BLaER1 (cell line): ENCODE measurements around the gene ELMOD3.
A peak's percentile ranks its signal among the peaks of the same experiment; 100 is the strongest.

Source experiments
- H3K27ac ChIP-seq: shearing (Covaris generic); formaldehyde crosslinking; 2 replicates; pipeline ENCODE4 v1.8.1; 2022
- H3K27me3 ChIP-seq: shearing (Covaris generic); formaldehyde crosslinking; 2 replicates; pipeline ENCODE4 v1.8.1; 2022
- H3K36me3 ChIP-seq: shearing (Covaris generic); formaldehyde crosslinking; 2 replicates; pipeline ENCODE4 v1.8.1; 2022
- H3K4me1 ChIP-seq: shearing (Covaris generic); formaldehyde crosslinking; 2 replicates; pipeline ENCODE4 v1.8.1; 2022
- H3K4me2 ChIP-seq: shearing (Covaris generic); formaldehyde crosslinking; 2 replicates; pipeline ENCODE4 v1.8.1; 2022
- H3K4me3 ChIP-seq: shearing (Covaris generic); formaldehyde crosslinking; 2 replicates; pipeline ENCODE4 v1.8.1; 2022
- H3K9ac ChIP-seq: shearing (Covaris generic); formaldehyde crosslinking; 2 replicates; pipeline ENCODE4 v1.8.1; 2022
- H3K9me3 ChIP-seq: shearing (Covaris generic); formaldehyde crosslinking; 2 replicates; pipeline ENCODE4 v1.8.1; 2022
- H4K20me1 ChIP-seq: shearing (Covaris generic); formaldehyde crosslinking; 2 replicates; pipeline ENCODE4 v1.8.1; 2022
- Cebpa-rat ChIP-seq: shearing (Covaris generic); IDR thresholded peaks from 2 replicates; pipeline ENCODE4 v1.8.1; 2022

Gene ELMOD3

DNA sequence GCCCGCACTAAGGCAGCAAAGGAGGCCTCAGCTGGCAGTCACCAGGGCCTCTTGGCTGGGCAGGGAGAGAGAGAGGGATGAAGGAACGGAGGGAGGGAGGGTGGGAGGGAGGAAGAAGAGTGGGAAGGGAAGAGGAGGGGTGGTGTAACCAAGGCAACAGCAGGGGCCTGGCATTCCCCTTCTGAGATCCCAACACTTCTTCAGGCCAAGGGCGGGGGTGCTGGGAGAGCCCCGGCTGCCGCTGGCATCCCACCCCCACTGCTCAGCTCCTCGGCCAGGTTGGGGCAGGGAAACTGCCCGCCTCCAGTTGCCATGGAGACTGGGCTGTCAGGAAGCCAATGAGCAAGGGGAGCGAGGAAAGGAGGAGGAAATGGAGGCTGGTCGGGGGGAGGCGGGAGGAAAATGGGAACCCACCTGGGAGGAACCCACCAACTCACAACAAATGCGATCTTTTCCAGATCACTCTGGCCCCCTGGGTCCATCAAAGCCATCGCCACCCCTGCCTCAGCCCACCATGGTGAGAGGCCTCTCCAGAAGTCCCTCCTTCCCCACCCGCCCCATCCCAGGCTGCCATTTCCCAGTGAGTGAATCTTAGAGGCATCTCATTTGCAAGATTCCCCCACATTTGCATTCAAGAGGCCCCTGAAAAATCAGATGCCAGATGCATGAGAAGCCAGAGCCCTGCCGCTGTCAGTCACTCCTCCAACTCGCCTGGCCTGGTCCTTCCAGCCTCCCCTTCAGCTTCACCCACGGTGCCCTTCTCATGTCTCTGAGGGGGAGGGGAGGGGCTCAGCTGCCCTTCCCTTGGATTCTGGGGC lies 76.4 kb downstream of the ELMOD3 start:
- H3K4me2 ChIP-seq, result peak overlapping the region; percentile 73

DNA sequence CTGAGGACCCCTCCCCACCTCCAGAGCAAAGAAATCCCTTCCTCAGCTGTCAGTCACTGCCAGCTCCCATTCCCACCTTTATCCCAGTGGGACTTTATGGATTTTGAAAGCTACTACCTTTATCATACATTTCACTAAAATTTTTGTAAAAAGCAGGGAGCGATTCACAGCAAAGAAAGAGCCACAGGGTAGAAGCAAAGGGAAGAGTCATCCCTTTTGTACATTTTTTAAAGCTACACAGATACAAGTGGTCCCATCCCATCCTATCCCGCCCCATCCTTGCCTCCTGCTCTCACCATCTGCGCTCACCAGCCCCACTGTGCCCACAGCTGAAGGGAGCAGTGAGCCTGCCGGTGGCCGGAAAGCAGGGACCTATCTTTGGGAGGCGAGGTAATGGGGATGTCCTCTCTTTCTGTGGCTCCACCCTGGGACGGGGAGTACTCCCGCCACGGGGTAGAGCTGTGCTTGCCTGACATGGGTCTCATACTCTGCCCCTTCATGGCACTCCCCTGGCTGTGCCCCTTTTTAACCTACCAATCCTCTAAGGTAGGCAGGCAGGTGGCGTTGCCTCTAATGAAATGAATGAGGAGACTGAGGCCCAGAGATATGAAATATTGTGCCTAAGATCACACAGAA lies 77.1 kb downstream of the ELMOD3 start:
- no peaks in the 10 kb centered on the region for H3K36me3 ChIP-seq
- H3K4me3 ChIP-seq, result no peak overlapping the region
- H3K9me3 ChIP-seq, result no peaks in the 10 kb centered on the region
- H3K27me3 ChIP-seq, result no peaks in the 10 kb centered on the region
- no peaks in the 10 kb centered on the region for H4K20me1 ChIP-seq
- H3K4me1 ChIP-seq, result peaks cover 85% of the 10 kb centered on the region
- no peak for TF ChIP-seq Cebpa-rat
- no peak overlapping the region for H3K9ac ChIP-seq
- H3K4me2 ChIP-seq, result peak overlapping the region; percentile 73
- 0 out of 2 replicates have a peak overlapping the region, but pooled peaks have one; percentile 56 for H3K27ac ChIP-seq

More for the DNA sequence above, 76.4 kb downstream of the ELMOD3 start:
- Histone ChIP-seq H3K4me3 (no peak overlapping the region), H3K27me3 (no peaks in the 10 kb centered on the region), H3K9me3 (no peaks in the 10 kb centered on the region), H3K36me3 (no peaks in the 10 kb centered on the region), H3K9ac (no peak overlapping the region), H3K4me1 (peaks cover 77% of the 10 kb centered on the region), H4K20me1 (no peaks in the 10 kb centered on the region), H3K27ac (peak overlapping the region; percentile 56)
- no peak for TF ChIP-seq Cebpa-rat

DNA sequence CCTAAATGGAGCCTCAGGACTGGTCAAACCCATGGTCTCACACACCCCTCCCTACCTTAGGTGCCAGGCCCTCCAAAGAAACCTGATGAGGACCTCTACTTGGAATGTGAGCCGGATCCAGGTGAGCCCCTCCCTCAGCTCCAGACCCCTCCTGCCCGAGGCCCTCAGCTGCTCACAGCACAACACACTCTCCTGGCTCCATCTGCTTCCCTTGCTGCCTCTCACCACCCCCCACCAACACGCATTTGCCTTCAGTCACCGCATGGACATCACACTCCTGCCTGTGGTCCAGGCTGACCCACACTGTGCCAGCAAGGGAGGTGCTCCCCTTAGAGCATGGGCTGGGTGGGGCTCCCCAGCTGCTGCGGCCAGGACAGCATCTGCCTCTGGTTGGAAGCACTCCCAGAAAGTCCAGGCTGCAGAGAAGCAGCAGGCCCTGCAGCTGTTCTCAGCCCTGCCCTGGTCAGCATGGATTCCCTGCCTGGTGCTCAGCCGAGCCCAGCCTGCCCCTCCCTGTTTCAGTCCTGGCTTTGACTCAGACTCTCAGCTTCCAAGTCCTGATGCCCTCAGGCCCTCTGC lies 79.0 kb downstream of the ELMOD3 start:
- H4K20me1 ChIP-seq, result no peaks in the 10 kb centered on the region
- peak overlapping the region; percentile 83 for H3K27ac ChIP-seq
- no peaks in the 10 kb centered on the region for H3K36me3 ChIP-seq
- no peaks in the 10 kb centered on the region for H3K9me3 ChIP-seq
- no peak for TF ChIP-seq Cebpa-rat
- H3K4me1 ChIP-seq, result peaks cover 92% of the 10 kb centered on the region
- no peak overlapping the region for H3K4me3 ChIP-seq
- H3K9ac ChIP-seq, result peak overlapping the region; percentile 15; the same call in 1 of the 2 replicates
- H3K27me3 ChIP-seq, result no peaks in the 10 kb centered on the region
- peak overlapping the region; percentile 97 for H3K4me2 ChIP-seq

DNA sequence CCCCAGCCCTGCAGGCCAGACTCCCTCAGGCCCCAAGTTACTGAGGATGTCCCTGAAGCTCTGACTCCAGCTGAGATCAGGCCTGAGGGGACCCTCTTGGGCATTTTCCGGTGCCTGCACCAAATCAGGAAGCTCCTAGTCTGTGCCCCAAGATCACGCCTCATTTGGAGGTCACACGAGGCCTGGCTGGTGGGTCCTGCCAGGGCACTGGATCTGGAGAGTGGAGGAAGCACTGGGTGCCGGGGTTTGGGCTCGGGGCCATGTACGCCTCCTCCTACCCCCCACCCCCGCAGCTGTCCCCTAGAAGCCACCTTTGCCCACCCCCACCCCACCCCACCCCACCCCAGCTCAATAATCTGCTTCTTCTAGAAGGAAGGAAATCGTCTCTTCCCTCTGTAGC lies 80.1 kb downstream of the ELMOD3 start:
- Histone ChIP-seq H3K9me3 (no peaks in the 10 kb centered on the region), H3K27me3 (no peaks in the 10 kb centered on the region), H3K4me1 (peaks cover 91% of the 10 kb centered on the region), H3K4me3 (no peak overlapping the region), H4K20me1 (no peaks in the 10 kb centered on the region), H3K4me2 (peak overlapping the region; percentile 97), H3K27ac (peak overlapping the region; percentile 83), H3K36me3 (no peaks in the 10 kb centered on the region), H3K9ac (peak overlapping the region; percentile 50)
- TF ChIP-seq Cebpa-rat, result no peak

DNA sequence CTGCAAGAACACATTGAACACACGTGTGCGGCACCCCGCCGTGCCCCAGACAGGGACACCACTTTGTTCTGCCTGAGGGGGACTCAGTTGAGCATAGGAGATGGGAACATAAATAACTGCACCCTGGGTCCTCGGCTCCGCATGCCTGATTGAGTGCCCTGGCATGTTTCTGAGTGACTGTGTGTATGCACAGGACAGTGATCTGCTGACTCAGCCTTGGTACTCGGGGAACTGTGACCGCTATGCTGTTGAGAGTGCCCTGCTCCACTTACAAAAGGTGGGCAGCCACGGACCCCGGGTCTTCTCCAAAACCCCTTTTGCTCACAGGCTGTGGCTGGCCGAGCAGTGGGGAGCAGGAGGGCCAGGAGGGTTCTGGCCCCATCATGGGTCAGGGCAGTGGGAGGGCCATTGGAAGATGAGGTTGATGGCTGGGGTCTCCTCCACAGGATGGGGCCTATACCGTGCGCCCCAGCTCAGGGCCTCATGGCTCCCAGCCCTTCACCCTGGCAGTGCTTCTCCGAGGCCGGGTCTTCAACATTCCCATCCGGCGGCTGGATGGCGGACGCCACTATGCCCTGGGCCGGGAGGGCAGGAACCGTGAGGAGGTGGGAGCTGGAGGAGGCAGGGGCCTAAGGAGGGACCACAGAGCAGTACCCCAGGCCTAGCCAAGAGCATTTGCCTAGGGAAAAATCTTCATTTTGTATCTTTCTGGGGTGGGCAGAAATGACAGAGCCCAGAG lies 80.8 kb downstream of the ELMOD3 start:
- no peak for TF ChIP-seq Cebpa-rat
- Histone ChIP-seq H4K20me1 (no peaks in the 10 kb centered on the region), H3K4me2 (peak overlapping the region; percentile 97), H3K4me1 (peaks cover 84% of the 10 kb centered on the region), H3K27ac (peak overlapping the region; percentile 83), H3K36me3 (no peaks in the 10 kb centered on the region), H3K9ac (peak overlapping the region; percentile 39; the same call in 1 of the 2 replicates), H3K27me3 (no peaks in the 10 kb centered on the region), H3K9me3 (no peaks in the 10 kb centered on the region), H3K4me3 (0 out of 2 replicates have a peak overlapping the region, but pooled peaks have one; percentile 0)

DNA sequence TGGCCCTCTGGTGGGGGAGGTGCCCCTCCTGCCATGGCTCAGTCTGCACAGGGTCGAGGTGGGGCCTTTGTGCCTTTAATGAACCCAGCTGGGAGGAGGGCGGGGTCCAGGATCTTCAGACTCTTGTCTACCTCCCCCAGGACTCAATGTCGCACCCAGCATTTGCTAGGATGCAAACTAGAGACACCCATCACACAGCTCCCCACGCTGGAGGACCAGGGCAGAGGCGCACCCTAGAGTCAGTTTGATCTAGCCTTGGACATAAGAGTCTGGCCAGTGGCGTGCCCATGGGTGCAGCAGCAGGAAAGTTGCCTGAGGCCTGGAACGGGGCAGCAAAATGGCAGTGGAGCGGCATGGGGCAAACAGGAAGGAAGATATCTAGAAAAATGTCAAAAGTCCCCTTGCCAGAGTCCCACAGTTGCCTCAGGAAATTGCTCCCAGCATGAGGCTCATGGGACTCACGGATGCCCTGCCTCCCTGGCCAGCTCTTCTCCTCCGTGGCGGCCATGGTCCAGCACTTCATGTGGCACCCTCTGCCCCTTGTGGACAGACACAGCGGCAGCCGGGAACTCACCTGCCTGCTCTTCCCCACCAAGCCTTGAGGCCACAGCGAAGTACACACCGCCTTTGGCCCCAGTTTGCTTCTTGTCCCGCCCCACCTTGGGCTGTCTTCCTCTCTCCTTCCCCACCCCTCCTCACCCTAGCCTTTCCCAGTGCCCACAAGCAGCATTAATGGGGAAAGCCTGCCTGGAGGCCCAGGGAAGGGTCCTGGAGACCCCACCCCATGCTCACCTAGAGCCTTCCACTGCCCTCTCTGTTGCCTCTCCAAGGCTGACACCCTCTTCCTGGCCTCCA lies 81.6 kb downstream of the ELMOD3 start:
- Histone ChIP-seq H4K20me1 (no peaks in the 10 kb centered on the region), H3K9ac (peak overlapping the region; percentile 77; the same call in 1 of the 2 replicates), H3K36me3 (no peaks in the 10 kb centered on the region), H3K9me3 (no peaks in the 10 kb centered on the region), H3K27me3 (no peaks in the 10 kb centered on the region), H3K4me1 (peaks cover 76% of the 10 kb centered on the region), H3K4me3 (0 out of 2 replicates have a peak overlapping the region, but pooled peaks have one; percentile 0), H3K27ac (peak overlapping the region; percentile 83), H3K4me2 (peak overlapping the region; percentile 97)
- TF ChIP-seq Cebpa-rat, result no peak

DNA sequence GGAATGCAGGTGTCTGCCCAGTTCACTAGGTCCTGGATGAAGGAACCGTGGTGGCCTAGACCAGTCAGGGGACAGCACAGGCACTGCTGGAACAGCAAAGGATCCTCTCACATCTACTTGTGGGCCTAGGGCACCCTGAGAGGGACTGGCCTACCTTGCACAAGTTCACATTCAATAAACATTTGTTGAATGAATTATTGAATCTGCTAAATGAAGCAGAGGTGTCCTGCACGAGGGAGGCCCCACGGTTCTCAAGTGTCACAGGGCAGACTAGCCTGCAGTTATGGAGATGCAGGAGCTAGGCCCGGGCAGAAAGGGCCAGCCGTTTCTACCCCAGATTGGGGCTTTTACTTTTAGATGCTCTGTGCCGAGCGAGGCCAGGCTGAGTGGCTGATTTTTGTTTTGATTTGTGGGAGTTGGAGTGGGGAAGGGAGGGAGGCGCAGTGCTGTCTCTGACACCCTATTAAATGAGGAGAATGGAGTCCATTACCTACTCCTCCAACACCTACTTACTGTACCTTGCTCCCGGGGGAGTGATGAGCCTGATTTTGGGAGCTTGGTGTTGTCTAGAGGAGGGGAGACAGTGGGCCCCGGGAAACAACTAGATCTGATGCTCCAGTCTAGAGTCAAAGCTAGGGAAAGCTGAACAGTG lies 82.4 kb downstream of the ELMOD3 start:
- Histone ChIP-seq H3K4me3 (peak overlapping the region; percentile 58), H3K9ac (peak overlapping the region; percentile 77), H4K20me1 (no peaks in the 10 kb centered on the region), H3K9me3 (no peaks in the 10 kb centered on the region), H3K36me3 (no peaks in the 10 kb centered on the region), H3K27me3 (no peaks in the 10 kb centered on the region), H3K4me2 (peak overlapping the region; percentile 97), H3K4me1 (peaks cover 68% of the 10 kb centered on the region), H3K27ac (peak overlapping the region; percentile 83)
- no peak for TF ChIP-seq Cebpa-rat

DNA sequence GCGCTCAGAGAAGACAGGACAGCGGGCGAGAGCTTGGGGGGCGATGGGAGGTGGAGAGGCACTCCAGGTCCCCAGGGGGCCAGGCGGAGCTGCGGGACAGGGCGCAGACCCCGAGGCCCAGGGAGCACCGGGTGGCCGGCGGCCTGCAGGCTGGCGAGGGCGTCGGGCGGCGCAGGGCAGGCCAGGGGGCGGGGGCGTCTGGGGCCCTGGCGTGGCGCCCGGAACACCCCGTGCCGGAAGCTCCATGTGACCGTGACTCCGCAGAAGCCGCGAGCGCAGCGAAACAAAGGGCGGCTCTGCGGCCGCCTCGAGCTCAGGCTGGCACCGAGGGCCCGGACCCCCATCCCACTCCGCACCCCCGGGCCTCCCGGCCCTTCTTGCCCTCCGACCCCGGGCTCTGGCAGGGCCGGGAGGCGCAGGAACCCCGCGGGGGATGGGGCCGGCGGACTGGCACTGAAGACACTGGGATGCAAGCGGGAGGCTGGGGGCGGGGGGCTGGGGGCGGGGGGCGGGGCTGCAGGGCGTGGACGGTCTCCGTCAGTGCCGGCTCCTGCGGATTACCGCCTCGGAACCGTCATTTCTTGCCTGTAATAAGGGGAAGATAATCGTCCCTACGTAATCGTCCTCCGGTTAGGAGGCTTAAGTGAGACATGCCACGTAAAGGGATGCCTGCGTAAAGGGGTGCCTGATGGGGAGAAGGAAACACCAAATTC lies 83.1 kb downstream of the ELMOD3 start:
- Histone ChIP-seq H3K27ac (peak overlapping the region; percentile 83), H3K27me3 (no peaks in the 10 kb centered on the region), H3K36me3 (no peaks in the 10 kb centered on the region), H3K9ac (peak overlapping the region; percentile 77), H3K4me2 (peak overlapping the region; percentile 97), H3K4me1 (peaks cover 64% of the 10 kb centered on the region), H3K9me3 (no peaks in the 10 kb centered on the region), H3K4me3 (peak overlapping the region; percentile 58), H4K20me1 (no peaks in the 10 kb centered on the region)
- no peak for TF ChIP-seq Cebpa-rat
